HepG2 (cell line): ENCODE results near the gene PLOD3. TPM values are rescaled to one million over a fixed set of nuclear protein-coding genes. Genes with fewer than 3 reads are reported as not detected.

Experiments used
- CBFB ChIP-seq: sonication (generic); formaldehyde crosslinking; IDR thresholded peaks from 2 replicates; pipeline ENCODE4 v1.4.0; 2020; ENCODE audit warnings: missing genetic modification reagents
- KLF12 ChIP-seq: sonication (generic); formaldehyde crosslinking; IDR thresholded peaks from 2 replicates; pipeline ENCODE4 v1.4.0; 2020; ENCODE audit warnings: missing genetic modification reagents, borderline replicate concordance
- MTA1 ChIP-seq: sonication (generic); formaldehyde crosslinking; IDR thresholded peaks from 2 replicates; pipeline ENCODE4 v1.4.0; 2020; ENCODE audit warnings: missing genetic modification reagents, mild to moderate bottlenecking, borderline replicate concordance
- NFE2 ChIP-seq: sonication (generic); formaldehyde crosslinking; IDR thresholded peaks from 2 replicates; pipeline ENCODE4 v1.4.0; 2020; ENCODE audit warnings: missing genetic modification reagents
- RORA ChIP-seq: sonication (generic); formaldehyde crosslinking; IDR thresholded peaks from 2 replicates; pipeline ENCODE4 v1.5.0; 2020; ENCODE audit warnings: mild to moderate bottlenecking, missing genetic modification reagents, moderate library complexity
- ZBTB1 ChIP-seq: sonication (generic); formaldehyde crosslinking; IDR thresholded peaks from 2 replicates; pipeline ENCODE4 v1.4.0; 2020; ENCODE audit warnings: missing genetic modification reagents, borderline replicate concordance
- ZIK1 ChIP-seq: sonication (generic); formaldehyde crosslinking; IDR thresholded peaks from 2 replicates; pipeline ENCODE4 v1.5.0; 2020; ENCODE audit warnings: mild to moderate bottlenecking, low read depth, missing genetic modification reagents, borderline replicate concordance
- ZMYM2 ChIP-seq: sonication (generic); formaldehyde crosslinking; IDR thresholded peaks from 2 replicates; pipeline ENCODE4 v1.8.0; 2022; ENCODE audit warnings: mild to moderate bottlenecking, missing genetic modification reagents
- ZNF331 ChIP-seq: sonication (generic); formaldehyde crosslinking; IDR thresholded peaks from 2 replicates; pipeline ENCODE4 v1.4.0; 2020; ENCODE audit warnings: missing genetic modification reagents
- ZNF891 ChIP-seq: sonication (generic); formaldehyde crosslinking; IDR thresholded peaks from 2 replicates; pipeline ENCODE4 v1.5.0; 2020; ENCODE audit warnings: mild to moderate bottlenecking, missing genetic modification reagents
- polyA plus RNA-seq, 8 experiments: library from polyadenylated mRNA; depleted of rRNA in 3 of 8; stranded (reverse) in 7 of 8; unstranded in 1 of 8; fragments of >200 nt; fragmentation: Illumina TruSeq in 4 of 8; extraction: Trizol in 4 of 8; gene quantifications; 2 replicates each; pipeline versions ENCODE4 v1.2.1 to v1.2.3, GENCODE V29; 2011 to 2016; ENCODE audit warnings: low read depth in 4 of 8, missing spikeins in 1 of 8, mixed read lengths in 1 of 8; ENCODE audit not compliant: insufficient read depth in 1 of 8
- total RNA-seq, 5 experiments: library from RNA; depleted of rRNA; stranded (reverse); fragments of >200 nt; fragmentation: Illumina TruSeq; extraction: Trizol; gene quantifications; 2 replicates each; pipeline ENCODE4 v1.2.3, GENCODE V29; 2016; ENCODE audit warnings: low read depth in 1 of 5
- TF ChIP-seq, protein P1 (sequence below): sonication (generic); formaldehyde crosslinking; conservative IDR thresholded peaks from 2 replicates; pipeline ENCODE4 v1.8.0; 2022; ENCODE audit warnings: low read depth, missing genetic modification reagents
- TF ChIP-seq, protein P2 (sequence below): fragments of 450-650 bp; IDR thresholded peaks from 2 replicates; pipeline ENCODE4 v1.6.1; 2016

Gene PLOD3
- total and polyA plus RNA-seq, 2 of the 13 experiments (the other 11 are each of a cell fraction or from before 2014, with no cell fraction given): 65.8 to 67.4 TPM

DNA sequence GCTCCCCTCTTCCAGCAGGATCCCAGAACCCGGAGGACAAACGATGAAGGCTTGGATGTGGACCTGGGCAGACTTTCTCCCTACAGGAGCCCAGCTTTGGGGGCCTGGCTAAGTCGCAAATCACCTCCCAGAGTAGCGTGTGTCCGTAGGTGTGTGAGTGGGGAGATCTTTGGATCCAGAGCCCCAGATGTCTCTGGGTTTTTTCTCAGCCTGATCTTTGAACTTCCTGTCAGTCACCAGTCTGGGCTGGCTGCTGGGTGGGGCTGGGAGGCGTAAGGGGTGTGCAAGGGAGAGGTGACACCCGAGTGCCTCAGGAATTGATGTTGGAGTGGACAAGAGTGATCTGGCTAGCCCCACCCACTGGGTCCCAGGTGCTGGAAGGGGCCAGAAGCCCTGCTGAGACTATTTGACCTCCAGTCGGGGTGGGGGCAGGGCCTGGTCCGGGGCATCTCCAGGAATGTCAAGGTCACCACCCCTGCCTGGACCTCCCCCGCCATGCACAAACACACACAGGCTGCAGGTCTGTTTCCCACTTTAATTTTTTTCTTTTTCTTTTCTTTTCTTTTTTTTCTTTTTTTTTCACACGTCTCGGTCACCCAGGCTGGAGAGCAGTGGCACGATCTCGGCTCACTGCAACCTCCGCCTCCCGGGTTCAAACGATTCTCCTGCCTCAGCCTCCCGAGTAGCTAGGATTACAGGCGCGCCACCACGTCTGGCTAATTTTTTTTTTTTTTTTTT lies 16.4 kb downstream of the PLOD3 start, which contains the start of gene MOGAT3 (continued):
- TF ChIP-seq MTA1 (CRISPR knock-in tag) (0 out of 2 replicates have a peak, but pooled peaks have one; percentile 65), CBFB (CRISPR knock-in tag) (0 out of 2 replicates have a peak, but pooled peaks have one; percentile 47), ZMYM2 (CRISPR knock-in tag) (peak; percentile 38; the same call in 1 of the 2 replicates), ZBTB1 (CRISPR knock-in tag) (no peak), NFE2 (CRISPR knock-in tag) (no peak), ZNF331 (CRISPR knock-in tag) (no peak), KLF12 (CRISPR knock-in tag) (peak; percentile 95), ZIK1 (CRISPR knock-in tag) (peak; percentile 24; the same call in 1 of the 2 replicates), RORA (CRISPR knock-in tag) (no peak), ZNF891 (no peak)
- TF ChIP-seq, protein P1, sequence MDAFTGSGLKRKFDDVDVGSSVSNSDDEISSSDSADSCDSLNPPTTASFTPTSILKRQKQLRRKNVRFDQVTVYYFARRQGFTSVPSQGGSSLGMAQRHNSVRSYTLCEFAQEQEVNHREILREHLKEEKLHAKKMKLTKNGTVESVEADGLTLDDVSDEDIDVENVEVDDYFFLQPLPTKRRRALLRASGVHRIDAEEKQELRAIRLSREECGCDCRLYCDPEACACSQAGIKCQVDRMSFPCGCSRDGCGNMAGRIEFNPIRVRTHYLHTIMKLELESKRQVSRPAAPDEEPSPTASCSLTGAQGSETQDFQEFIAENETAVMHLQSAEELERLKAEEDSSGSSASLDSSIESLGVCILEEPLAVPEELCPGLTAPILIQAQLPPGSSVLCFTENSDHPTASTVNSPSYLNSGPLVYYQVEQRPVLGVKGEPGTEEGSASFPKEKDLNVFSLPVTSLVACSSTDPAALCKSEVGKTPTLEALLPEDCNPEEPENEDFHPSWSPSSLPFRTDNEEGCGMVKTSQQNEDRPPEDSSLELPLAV (CRISPR knock-in tag): no peak
- TF ChIP-seq, protein P2, sequence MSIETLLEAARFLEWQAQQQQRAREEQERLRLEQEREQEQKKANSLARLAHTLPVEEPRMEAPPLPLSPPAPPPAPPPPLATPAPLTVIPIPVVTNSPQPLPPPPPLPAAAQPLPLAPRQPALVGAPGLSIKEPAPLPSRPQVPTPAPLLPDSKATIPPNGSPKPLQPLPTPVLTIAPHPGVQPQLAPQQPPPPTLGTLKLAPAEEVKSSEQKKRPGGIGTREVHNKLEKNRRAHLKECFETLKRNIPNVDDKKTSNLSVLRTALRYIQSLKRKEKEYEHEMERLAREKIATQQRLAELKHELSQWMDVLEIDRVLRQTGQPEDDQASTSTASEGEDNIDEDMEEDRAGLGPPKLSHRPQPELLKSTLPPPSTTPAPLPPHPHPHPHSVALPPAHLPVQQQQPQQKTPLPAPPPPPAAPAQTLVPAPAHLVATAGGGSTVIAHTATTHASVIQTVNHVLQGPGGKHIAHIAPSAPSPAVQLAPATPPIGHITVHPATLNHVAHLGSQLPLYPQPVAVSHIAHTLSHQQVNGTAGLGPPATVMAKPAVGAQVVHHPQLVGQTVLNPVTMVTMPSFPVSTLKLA: 0 out of 2 replicates have a peak, but pooled peaks have one; percentile 17
